GM23338 (cell line): ENCODE measurements around the gene MED17. TPM values are rescaled to one million over a fixed set of nuclear protein-coding genes. Genes with fewer than 3 reads are reported as not detected.

Experiments
- ATAC-seq: fragments of 200-7000 bp; cut with Tn5 transposase; 3 replicates; pipeline ENCODE4 v1.9.1; 2020
- DNase-seq: peaks from one replicate; pipeline ENCODE4 v3.0.0-alpha.2; 2015; ENCODE audit warnings: low spot score
- H2AFZ ChIP-seq: fragments of 200-600 bp; sonication (generic); 2 replicates; pipeline ENCODE4 v1.8.0; 2016; ENCODE audit warnings: antibody characterized with exemption, mild to moderate bottlenecking, moderate library complexity
- H3F3A ChIP-seq: fragments of 200-600 bp; sonication (generic); replicated peaks from 2 replicates; pipeline ENCODE4 v1.8.0; 2017; ENCODE audit warnings: antibody characterized with exemption, mixed run types, low read depth
- H3K27ac ChIP-seq: fragments of 200-600 bp; sonication (generic); 2 replicates; pipeline ENCODE4 v1.6.1; 2016; ENCODE audit warnings: low read depth
- H3K27me3 ChIP-seq: fragments of 200-600 bp; sonication (generic); 2 replicates; pipeline ENCODE4 v1.8.0; 2016; ENCODE audit warnings: mild to moderate bottlenecking, mixed run types, moderate library complexity; ENCODE audit not compliant: insufficient read depth
- H3K36me3 ChIP-seq: fragments of 200-600 bp; sonication (generic); 2 replicates; pipeline ENCODE4 v1.8.0; 2016; ENCODE audit warnings: mild to moderate bottlenecking; ENCODE audit not compliant: insufficient read depth
- H3K4me1 ChIP-seq: fragments of 200-600 bp; sonication (generic); 2 replicates; pipeline ENCODE4 v1.8.0; 2016; ENCODE audit warnings: mild to moderate bottlenecking, moderate library complexity; ENCODE audit not compliant: insufficient read depth
- H3K4me2 ChIP-seq: fragments of 200-600 bp; sonication (generic); 2 replicates; pipeline ENCODE4 v1.7.1; 2017; ENCODE audit warnings: mixed run types
- H3K4me3 ChIP-seq: fragments of 200-600 bp; sonication (generic); 2 replicates; pipeline ENCODE4 v1.6.1; 2016; ENCODE audit warnings: mixed run types
- H3K79me2 ChIP-seq: fragments of 200-600 bp; sonication (generic); replicated peaks from 2 replicates; pipeline ENCODE4 v1.8.0; 2017; ENCODE audit warnings: mild to moderate bottlenecking; ENCODE audit not compliant: insufficient read depth
- H3K9me2 ChIP-seq: fragments of 200-600 bp; sonication (generic); 2 replicates; pipeline ENCODE4 v1.8.0; 2017; ENCODE audit not compliant: insufficient read depth
- H4K20me1 ChIP-seq: fragments of 200-600 bp; sonication (generic); replicated peaks from 2 replicates; pipeline ENCODE4 v1.8.0; 2017; ENCODE audit warnings: mild to moderate bottlenecking; ENCODE audit not compliant: insufficient read depth
- H3K27ac Mint-ChIP-seq: 2 replicates; pipeline ENCODE4 v1.8.0; 2020; ENCODE audit warnings: inconsistent platforms, mild to moderate bottlenecking, moderate library complexity, mixed read lengths
- H3K27me3 Mint-ChIP-seq: 3 replicates; pipeline ENCODE4 v1.8.0; 2022; ENCODE audit warnings: low read depth, mild to moderate bottlenecking, moderate library complexity, mixed read lengths, inconsistent platforms; ENCODE audit not compliant: insufficient read depth, poor library complexity
- H3K36me3 Mint-ChIP-seq: 3 replicates; pipeline ENCODE4 v1.8.0; 2021; ENCODE audit warnings: low read depth, mild to moderate bottlenecking, inconsistent platforms, moderate library complexity, mixed read lengths
- H3K4me1 Mint-ChIP-seq: 3 replicates; pipeline ENCODE4 v1.8.0; 2020; ENCODE audit warnings: mild to moderate bottlenecking, inconsistent platforms, mixed read lengths
- H3K4me3 Mint-ChIP-seq: 3 replicates; pipeline ENCODE4 v1.8.0; 2021; ENCODE audit warnings: moderate library complexity, mild to moderate bottlenecking, inconsistent platforms, mixed read lengths
- H3K9me3 Mint-ChIP-seq: 3 replicates; pipeline ENCODE4 v1.8.0; 2020; ENCODE audit warnings: moderate library complexity, mild to moderate bottlenecking, inconsistent platforms, mixed read lengths
- CREB1 ChIP-seq: fragments of 250-450 bp; sonication (Bioruptor Pico); IDR thresholded peaks from 2 replicates; pipeline ENCODE4 v1.5.0; 2020; ENCODE audit warnings: low read depth, mild to moderate bottlenecking, moderate library complexity
- CTCF ChIP-seq, 2 experiments: fragments of 200-600 bp in 1 of 2; sonication (generic) in 1 of 2; conservative IDR thresholded peaks; 2 replicates each; pipeline versions ENCODE4 v1.5.1 to v1.6.1; 2016 to 2017; ENCODE audit warnings: antibody characterized with exemption in 2 of 2, low read depth in 2 of 2, mild to moderate bottlenecking in 2 of 2, moderate library complexity in 1 of 2
- ETS1 ChIP-seq: IDR thresholded peaks from 2 replicates; pipeline ENCODE4 v1.6.1; 2016; ENCODE audit warnings: antibody characterized with exemption
- EZH2 ChIP-seq: fragments of 200-600 bp; sonication (generic); IDR thresholded peaks from one replicate; pipeline ENCODE4 v1.8.0; 2017; ENCODE audit warnings: antibody characterized with exemption, mild to moderate bottlenecking, low read depth; ENCODE audit not compliant: unreplicated experiment
- EZH2phosphoT487 ChIP-seq: fragments of 200-600 bp; sonication (generic); IDR thresholded peaks from one replicate; pipeline ENCODE4 v1.8.1; 2018; ENCODE audit warnings: antibody characterized with exemption; ENCODE audit not compliant: unreplicated experiment
- JUNB ChIP-seq: IDR thresholded peaks from one replicate; pipeline ENCODE4 v1.6.1; 2016; ENCODE audit warnings: antibody characterized with exemption; ENCODE audit not compliant: unreplicated experiment
- NANOG ChIP-seq: IDR thresholded peaks from 2 replicates; pipeline ENCODE4 v1.6.1; 2016; ENCODE audit warnings: antibody characterized with exemption, borderline replicate concordance
- POLR2AphosphoS5 ChIP-seq: IDR thresholded peaks from 2 replicates; pipeline ENCODE4 v1.6.1; 2016; ENCODE audit warnings: antibody characterized with exemption, low read depth
- REST ChIP-seq: IDR thresholded peaks from one replicate; pipeline ENCODE4 v1.6.1; 2018; ENCODE audit warnings: antibody characterized with exemption; ENCODE audit not compliant: unreplicated experiment
- STAT1 ChIP-seq: IDR thresholded peaks from one replicate; pipeline ENCODE4 v1.6.1; 2016; ENCODE audit warnings: antibody characterized with exemption; ENCODE audit not compliant: unreplicated experiment
- ZNF114 ChIP-seq: fragments of 250-450 bp; sonication (Bioruptor Pico); IDR thresholded peaks from 2 replicates; pipeline ENCODE4 v1.5.0; 2020; ENCODE audit warnings: mild to moderate bottlenecking, moderate library complexity
- ZNF331 ChIP-seq: fragments of 250-450 bp; sonication (Bioruptor Pico); IDR thresholded peaks from 2 replicates; pipeline ENCODE4 v1.5.0; 2020; ENCODE audit warnings: low read depth, mild to moderate bottlenecking, moderate library complexity
- ZNF462 ChIP-seq: fragments of 250-450 bp; sonication (Bioruptor Pico); IDR thresholded peaks from 2 replicates; pipeline ENCODE4 v1.5.0; 2020; ENCODE audit warnings: mild to moderate bottlenecking, moderate library complexity
- polyA plus RNA-seq: library from polyadenylated mRNA; unstranded; fragments of >200 nt; fragmentation: Nextera tagmentation; extraction: Ambion mirVana; gene quantifications from 2 replicates; pipeline ENCODE4 v1.2.1, GENCODE V29; 2016
- total RNA-seq: library from RNA; depleted of rRNA; stranded (reverse); fragments of >200 nt; shearing (Covaris generic); gene quantifications from 2 replicates; pipeline ENCODE4 v1.2.3, GENCODE V29; 2014

MED17 gene
- total and polyA plus RNA-seq, 2 experiments from 2014 or later, result 19.1 to 31.2 TPM

GRCh38 chr11:93843906-93844305 is 59.8 kb downstream of the MED17 start:
- H3K27me3 Mint-ChIP-seq, result peaks cover 6% of the 10 kb centered on the region
- no peaks in the 10 kb centered on the region for H4K20me1 ChIP-seq
- no peak overlapping the region for H3K4me3 Mint-ChIP-seq
- no peak overlapping the region for H3K4me3 ChIP-seq
- no peak overlapping the region for H3K4me2 ChIP-seq
- H3K27ac ChIP-seq, result no peak overlapping the region
- H3K4me1 Mint-ChIP-seq, result peaks cover 2% of the 10 kb centered on the region; the same call in 1 of the 3 replicates
- DNase-seq (no peak), ATAC-seq (no peak)
- H3F3A ChIP-seq, result no peaks in the 10 kb centered on the region
- no peak overlapping the region for H2AFZ ChIP-seq
- no peaks in the 10 kb centered on the region for H3K36me3 Mint-ChIP-seq
- no peaks in the 10 kb centered on the region for H3K4me1 ChIP-seq
- peaks cover 2% of the 10 kb centered on the region; the same call in 1 of the 2 replicates for H3K27me3 ChIP-seq
- H3K79me2 ChIP-seq, result no peaks in the 10 kb centered on the region
- H3K27ac Mint-ChIP-seq, result no peak overlapping the region
- no peaks in the 10 kb centered on the region for H3K9me2 ChIP-seq
- no peaks in the 10 kb centered on the region for H3K9me3 Mint-ChIP-seq
- TF ChIP-seq JUNB, result no peak
- TF ChIP-seq STAT1, result no peak
- TF ChIP-seq ZNF114, result no peak
- TF ChIP-seq NANOG, result no peak
- no peak for TF ChIP-seq CTCF (conservative IDR thresholded peaks at IDR 0.05; ENCODE audit: low read depth in 2 of 2)
- no peak for TF ChIP-seq ZNF331 (CRISPR knock-in tag)
- TF ChIP-seq EZH2phosphoT487, result no peak
- TF ChIP-seq POLR2AphosphoS5, result no peak
- no peak for TF ChIP-seq CREB1 (CRISPR knock-in tag)
- TF ChIP-seq EZH2, result no peak
- TF ChIP-seq REST, result no peak
- no peak for TF ChIP-seq ZNF462 (CRISPR knock-in tag)
- no peak for TF ChIP-seq ETS1
- no peaks in the 10 kb centered on the region for H3K36me3 ChIP-seq
